DMS 273 (cell line): ENCODE results near the gene ZNF76.

Source experiments
- DNase-seq: peaks from one replicate; lab custom pipeline; 2025; ENCODE audit not compliant: unreplicated experiment; lab: John Stamatoyannopoulos, UW

Gene ZNF76

GRCh38 chr6:35259194-35259947 is at the start of gene ZNF76:
TSS of gene ZNF76 (plus strand) at chr6:35259735. CDS start at chr6:35281152, 21,417 bp downstream.
- peak; percentile 99 for DNase-seq

GRCh38 chr6:35213298-35213791 is 46.2 kb upstream of the ZNF76 start:
- DNase-seq = peak; percentile 51

GRCh38 chr6:35213824-35214756 is 45.4 kb upstream of the ZNF76 start, which contains the start of gene SCUBE3:
TSS of gene SCUBE3 (plus strand) at chr6:35213956. CDS start at chr6:35214419, 463 bp downstream.
- DNase-seq = peak; percentile 71

GRCh38 chr6:35214869-35215664 is 44.5 kb upstream of the ZNF76 start:
- no peak for DNase-seq

GRCh38 chr6:35215665-35216411 is 43.7 kb upstream of the ZNF76 start:
- no peak for DNase-seq

GRCh38 chr6:35216412-35216732 is 43.2 kb upstream of the ZNF76 start:
- DNase-seq = no peak

- DNase-seq = peak; percentile 29
Observed at GRCh38 chr6:35216851-35217811, 42.4 kb upstream of the ZNF76 start.

GRCh38 chr6:35218021-35218420 is 41.5 kb upstream of the ZNF76 start:
- peak; percentile 20 for DNase-seq

- no peak for DNase-seq
Observed at GRCh38 chr6:35218456-35218855, 41.1 kb upstream of the ZNF76 start.

GRCh38 chr6:35219683-35220326 is 39.7 kb upstream of the ZNF76 start:
- DNase-seq = peak; percentile 30

- no peak for DNase-seq
Observed at GRCh38 chr6:35220711-35221110, 38.8 kb upstream of the ZNF76 start.

- DNase-seq = no peak
Observed at GRCh38 chr6:35223396-35223795, 36.1 kb upstream of the ZNF76 start.

GRCh38 chr6:35224720-35225119 is 34.8 kb upstream of the ZNF76 start:
- DNase-seq = no peak

GRCh38 chr6:35228481-35228880 is 31.1 kb upstream of the ZNF76 start:
- DNase-seq = no peak

- DNase-seq = no peak
Observed at GRCh38 chr6:35229304-35229703, 30.2 kb upstream of the ZNF76 start.

- no peak for DNase-seq
Observed at GRCh38 chr6:35230498-35230897, 29.0 kb upstream of the ZNF76 start.

- DNase-seq = no peak
Observed at GRCh38 chr6:35230950-35231349, 28.6 kb upstream of the ZNF76 start.

GRCh38 chr6:35231563-35231962 is 28.0 kb upstream of the ZNF76 start:
- no peak for DNase-seq

GRCh38 chr6:35234901-35235300 is 24.6 kb upstream of the ZNF76 start:
- DNase-seq = no peak
